ENCODE measurements around the gene LILRB5.

DNA sequence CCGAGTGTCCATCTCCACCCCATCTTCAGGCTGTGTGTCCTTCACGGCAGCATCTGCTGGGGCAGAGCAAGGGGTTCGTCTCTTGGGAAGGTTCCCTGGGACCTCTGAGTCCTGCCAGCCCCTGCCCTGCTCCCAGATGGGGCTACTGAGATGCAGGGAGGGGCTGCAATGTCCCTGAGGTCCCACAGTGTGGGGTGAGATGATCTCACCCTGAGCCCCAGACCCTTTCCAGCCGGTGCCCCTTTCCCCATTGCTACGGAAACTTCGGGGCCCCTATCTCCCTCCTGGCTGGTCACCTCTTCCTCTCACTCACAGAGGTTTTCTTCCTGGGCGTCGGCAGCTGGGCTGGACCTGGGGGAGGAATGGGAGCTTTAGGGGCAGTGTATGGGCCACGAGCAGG lies 18.9 kb upstream of the LILRB5 start:
- TF ChIP-seq, protein P1, sequence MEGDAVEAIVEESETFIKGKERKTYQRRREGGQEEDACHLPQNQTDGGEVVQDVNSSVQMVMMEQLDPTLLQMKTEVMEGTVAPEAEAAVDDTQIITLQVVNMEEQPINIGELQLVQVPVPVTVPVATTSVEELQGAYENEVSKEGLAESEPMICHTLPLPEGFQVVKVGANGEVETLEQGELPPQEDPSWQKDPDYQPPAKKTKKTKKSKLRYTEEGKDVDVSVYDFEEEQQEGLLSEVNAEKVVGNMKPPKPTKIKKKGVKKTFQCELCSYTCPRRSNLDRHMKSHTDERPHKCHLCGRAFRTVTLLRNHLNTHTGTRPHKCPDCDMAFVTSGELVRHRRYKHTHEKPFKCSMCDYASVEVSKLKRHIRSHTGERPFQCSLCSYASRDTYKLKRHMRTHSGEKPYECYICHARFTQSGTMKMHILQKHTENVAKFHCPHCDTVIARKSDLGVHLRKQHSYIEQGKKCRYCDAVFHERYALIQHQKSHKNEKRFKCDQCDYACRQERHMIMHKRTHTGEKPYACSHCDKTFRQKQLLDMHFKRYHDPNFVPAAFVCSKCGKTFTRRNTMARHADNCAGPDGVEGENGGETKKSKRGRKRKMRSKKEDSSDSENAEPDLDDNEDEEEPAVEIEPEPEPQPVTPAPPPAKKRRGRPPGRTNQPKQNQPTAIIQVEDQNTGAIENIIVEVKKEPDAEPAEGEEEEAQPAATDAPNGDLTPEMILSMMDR (conservative IDR thresholded peaks at IDR 0.05), result no peak
- TF ChIP-seq ZFX (IDR thresholded peaks at IDR 0.05), result no peak

All from C4-2B (cell line).